Nephron (organoid): Measurements from ENCODE around the gene SERPINF2.

Experiments
- H3K27ac Mint-ChIP-seq, 3 experiments: 2 replicates each; pipeline ENCODE4 v1.8.0; 2020; ENCODE audit warnings: mixed read lengths in 3 of 3, mild to moderate bottlenecking in 2 of 3, moderate library complexity in 1 of 3
- H3K27me3 Mint-ChIP-seq: 2 replicates; pipeline ENCODE4 v1.8.0; 2021; ENCODE audit warnings: low read depth, mild to moderate bottlenecking, moderate library complexity, mixed read lengths
- H3K36me3 Mint-ChIP-seq: 2 replicates; pipeline ENCODE4 v1.8.0; 2020; ENCODE audit warnings: low read depth, mixed read lengths
- H3K4me1 Mint-ChIP-seq: 2 replicates; pipeline ENCODE4 v1.8.0; 2020; ENCODE audit warnings: mixed read lengths
- H3K4me3 Mint-ChIP-seq, 3 experiments: 2 replicates each; pipeline ENCODE4 v1.8.0; 2020; ENCODE audit warnings: mild to moderate bottlenecking in 3 of 3, mixed read lengths in 3 of 3, moderate library complexity in 2 of 3
- H3K9me3 Mint-ChIP-seq: 2 replicates; pipeline ENCODE4 v1.8.0; 2020; ENCODE audit warnings: mixed read lengths
- CTCF ChIP-seq, 3 experiments: fragments of 200-600 bp; sonication (generic); IDR thresholded peaks; one replicate each; pipeline ENCODE4 v1.5.0; 2021; ENCODE audit warnings: antibody characterized with exemption in 3 of 3; ENCODE audit not compliant: unreplicated experiment in 3 of 3

The SERPINF2 gene

GRCh38 chr17:1802429-1802828 lies 59.8 kb downstream of the SERPINF2 start:
- Mint-ChIP-seq H3K27me3 (no peaks in the 10 kb centered on the region), H3K27ac (no peak overlapping the region), H3K4me1 (peaks cover under 1% of the 10 kb centered on the region), H3K9me3 (no peaks in the 10 kb centered on the region), H3K4me3 (no peak overlapping the region), H3K36me3 (peaks cover 32% of the 10 kb centered on the region)
- no peak for TF ChIP-seq CTCF (IDR thresholded peaks at IDR 0.05; ENCODE audit: unreplicated experiment in 3 of 3)

- no peak overlapping the region for H3K27ac Mint-ChIP-seq
- no peaks in the 10 kb centered on the region for H3K9me3 Mint-ChIP-seq
- H3K4me1 Mint-ChIP-seq = no peaks in the 10 kb centered on the region
- no peak for TF ChIP-seq CTCF (IDR thresholded peaks at IDR 0.05; ENCODE audit: unreplicated experiment in 3 of 3)
- H3K36me3 Mint-ChIP-seq = peaks cover 35% of the 10 kb centered on the region
- H3K4me3 Mint-ChIP-seq = no peak overlapping the region
- H3K27me3 Mint-ChIP-seq = no peaks in the 10 kb centered on the region
Measured at GRCh38 chr17:1803280-1803679, 60.6 kb downstream of the SERPINF2 start.
